GM08714 (cell line): ENCODE data around the gene RNASEH2C.

Source experiments
- H3K4me3 ChIP-seq: fragments of 200-500 bp; sonication (Bioruptor generic); 2 replicates; pipeline ENCODE4 v1.5.1; 2014; ENCODE audit warnings: mild to moderate bottlenecking, low read length, inconsistent platforms
- ZNF274 ChIP-seq: IDR thresholded peaks from 2 replicates; pipeline ENCODE4 v1.6.1; 2012; ENCODE audit warnings: mild to moderate bottlenecking, low read depth, low read length

RNASEH2C gene

GRCh38 chr11:65672982-65673381 is 47.6 kb downstream of the RNASEH2C start:
- TF ChIP-seq ZNF274: no peak
- H3K4me3 ChIP-seq: no peak overlapping the region

GRCh38 chr11:65672180-65672860 is 48.3 kb downstream of the RNASEH2C start:
- no peak for TF ChIP-seq ZNF274

More at GRCh38 chr11:65672180-65672860, 48.3 kb downstream of the RNASEH2C start:
- H3K4me3 ChIP-seq: no peak overlapping the region
